Ishikawa (cell line): Measurements from ENCODE around the gene LANCL2.

Source experiments
- CEBPB ChIP-seq: IDR thresholded peaks from 2 replicates; pipeline ENCODE4 v1.6.1; 2012
- CREB1 ChIP-seq: IDR thresholded peaks from 2 replicates; pipeline ENCODE4 v1.6.1; 2012; ENCODE audit warnings: low read depth
- EGR1 ChIP-seq: IDR thresholded peaks from 2 replicates; pipeline ENCODE4 v1.6.1; 2012
- EP300 ChIP-seq: IDR thresholded peaks from 2 replicates; pipeline ENCODE4 v1.6.1; 2012; ENCODE audit warnings: borderline replicate concordance
- FOXM1 ChIP-seq: IDR thresholded peaks from 2 replicates; pipeline ENCODE4 v1.6.1; 2012; ENCODE audit warnings: low read depth, borderline replicate concordance
- NFIC ChIP-seq: IDR thresholded peaks from 2 replicates; pipeline ENCODE4 v1.6.1; 2012
- RAD21 ChIP-seq: IDR thresholded peaks from 2 replicates; pipeline ENCODE4 v1.6.1; 2012; ENCODE audit warnings: low read depth
- TAF1 ChIP-seq: IDR thresholded peaks from 2 replicates; pipeline ENCODE4 v1.6.1; 2012; ENCODE audit warnings: low read depth, mild to moderate bottlenecking
- TCF12 ChIP-seq: IDR thresholded peaks from 2 replicates; pipeline ENCODE4 v1.6.1; 2012; ENCODE audit warnings: low read depth
- TEAD4 ChIP-seq: IDR thresholded peaks from 2 replicates; pipeline ENCODE4 v1.6.1; 2012
- YY1 ChIP-seq: IDR thresholded peaks from 2 replicates; pipeline ENCODE4 v1.6.1; 2012; ENCODE audit warnings: low read depth
- ZBTB7A ChIP-seq: IDR thresholded peaks from 2 replicates; pipeline ENCODE4 v1.6.1; 2012; ENCODE audit warnings: low read depth
- TF ChIP-seq, protein P1 (sequence below): IDR thresholded peaks from 2 replicates; pipeline ENCODE4 v1.6.1; 2012
- TF ChIP-seq, protein P2 (sequence below): IDR thresholded peaks from 2 replicates; pipeline ENCODE4 v1.6.1; 2012
- TF ChIP-seq, protein P3 (sequence below): IDR thresholded peaks from 2 replicates; pipeline ENCODE4 v1.6.1; 2012; ENCODE audit warnings: low read depth, mild to moderate bottlenecking

The LANCL2 gene

DNA sequence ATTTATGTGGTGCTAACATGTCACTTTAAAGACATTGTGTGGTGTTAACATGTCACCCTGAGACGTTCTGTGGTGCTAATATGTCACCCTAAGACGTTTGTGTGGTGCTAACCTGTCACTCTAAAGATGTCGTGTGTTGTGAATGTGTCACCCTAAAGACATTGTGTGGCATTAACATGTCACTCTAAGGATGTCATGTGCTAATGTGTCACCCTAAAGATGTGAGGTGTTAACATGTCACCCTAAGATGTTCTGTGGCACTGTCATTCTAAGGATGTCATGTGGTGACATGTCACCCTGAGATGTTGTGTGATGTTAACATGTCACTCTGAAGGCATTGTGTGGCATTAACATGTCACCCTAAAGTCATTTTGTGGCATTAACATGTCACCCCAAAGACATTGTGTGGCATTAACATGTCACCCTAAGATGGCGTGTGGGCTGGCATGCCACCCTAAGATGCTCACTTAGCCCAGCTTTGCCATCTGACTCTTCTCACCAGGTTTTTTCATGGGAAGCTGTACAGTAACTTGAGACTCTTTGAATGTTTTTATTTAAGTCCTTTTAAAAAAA, 45.6 kb downstream of the LANCL2 start:
- TF ChIP-seq CEBPB (no peak), NFIC (no peak), RAD21 (no peak), TCF12 (no peak), CREB1 (no peak), YY1 (no peak), EP300 (no peak), TEAD4 (no peak), EGR1 (no peak), ZBTB7A (no peak), TAF1 (no peak), FOXM1 (no peak)
- TF ChIP-seq, protein P1, sequence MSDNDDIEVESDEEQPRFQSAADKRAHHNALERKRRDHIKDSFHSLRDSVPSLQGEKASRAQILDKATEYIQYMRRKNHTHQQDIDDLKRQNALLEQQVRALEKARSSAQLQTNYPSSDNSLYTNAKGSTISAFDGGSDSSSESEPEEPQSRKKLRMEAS, result no peak
- TF ChIP-seq, protein P2, sequence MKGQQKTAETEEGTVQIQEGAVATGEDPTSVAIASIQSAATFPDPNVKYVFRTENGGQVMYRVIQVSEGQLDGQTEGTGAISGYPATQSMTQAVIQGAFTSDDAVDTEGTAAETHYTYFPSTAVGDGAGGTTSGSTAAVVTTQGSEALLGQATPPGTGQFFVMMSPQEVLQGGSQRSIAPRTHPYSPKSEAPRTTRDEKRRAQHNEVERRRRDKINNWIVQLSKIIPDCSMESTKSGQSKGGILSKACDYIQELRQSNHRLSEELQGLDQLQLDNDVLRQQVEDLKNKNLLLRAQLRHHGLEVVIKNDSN, result no peak
- TF ChIP-seq, protein P3, sequence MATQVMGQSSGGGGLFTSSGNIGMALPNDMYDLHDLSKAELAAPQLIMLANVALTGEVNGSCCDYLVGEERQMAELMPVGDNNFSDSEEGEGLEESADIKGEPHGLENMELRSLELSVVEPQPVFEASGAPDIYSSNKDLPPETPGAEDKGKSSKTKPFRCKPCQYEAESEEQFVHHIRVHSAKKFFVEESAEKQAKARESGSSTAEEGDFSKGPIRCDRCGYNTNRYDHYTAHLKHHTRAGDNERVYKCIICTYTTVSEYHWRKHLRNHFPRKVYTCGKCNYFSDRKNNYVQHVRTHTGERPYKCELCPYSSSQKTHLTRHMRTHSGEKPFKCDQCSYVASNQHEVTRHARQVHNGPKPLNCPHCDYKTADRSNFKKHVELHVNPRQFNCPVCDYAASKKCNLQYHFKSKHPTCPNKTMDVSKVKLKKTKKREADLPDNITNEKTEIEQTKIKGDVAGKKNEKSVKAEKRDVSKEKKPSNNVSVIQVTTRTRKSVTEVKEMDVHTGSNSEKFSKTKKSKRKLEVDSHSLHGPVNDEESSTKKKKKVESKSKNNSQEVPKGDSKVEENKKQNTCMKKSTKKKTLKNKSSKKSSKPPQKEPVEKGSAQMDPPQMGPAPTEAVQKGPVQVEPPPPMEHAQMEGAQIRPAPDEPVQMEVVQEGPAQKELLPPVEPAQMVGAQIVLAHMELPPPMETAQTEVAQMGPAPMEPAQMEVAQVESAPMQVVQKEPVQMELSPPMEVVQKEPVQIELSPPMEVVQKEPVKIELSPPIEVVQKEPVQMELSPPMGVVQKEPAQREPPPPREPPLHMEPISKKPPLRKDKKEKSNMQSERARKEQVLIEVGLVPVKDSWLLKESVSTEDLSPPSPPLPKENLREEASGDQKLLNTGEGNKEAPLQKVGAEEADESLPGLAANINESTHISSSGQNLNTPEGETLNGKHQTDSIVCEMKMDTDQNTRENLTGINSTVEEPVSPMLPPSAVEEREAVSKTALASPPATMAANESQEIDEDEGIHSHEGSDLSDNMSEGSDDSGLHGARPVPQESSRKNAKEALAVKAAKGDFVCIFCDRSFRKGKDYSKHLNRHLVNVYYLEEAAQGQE, result no peak

GRCh38 chr7:55411844-55412243, 46.7 kb downstream of the LANCL2 start:
- TF ChIP-seq CREB1, result no peak
- no peak for TF ChIP-seq TAF1
- TF ChIP-seq ZBTB7A, result no peak
- TF ChIP-seq, protein P3, result no peak
- TF ChIP-seq NFIC, result no peak
- TF ChIP-seq FOXM1, result no peak
- no peak for TF ChIP-seq EGR1
- no peak for TF ChIP-seq YY1
- no peak for TF ChIP-seq TEAD4
- TF ChIP-seq TCF12, result no peak
- no peak for TF ChIP-seq RAD21
- no peak for TF ChIP-seq CEBPB
- TF ChIP-seq, protein P2, result no peak
- TF ChIP-seq, protein P1, result no peak
- TF ChIP-seq EP300, result no peak

- TF ChIP-seq CEBPB (no peak), YY1 (no peak), ZBTB7A (no peak)
- TF ChIP-seq, protein P1, result no peak
- TF ChIP-seq, protein P3, result no peak
Measured at GRCh38 chr7:55413442-55413841, 48.3 kb downstream of the LANCL2 start.

GRCh38 chr7:55415173-55415778, 50.1 kb downstream of the LANCL2 start:
- peak; percentile 69 for TF ChIP-seq RAD21
- no peak for TF ChIP-seq ZBTB7A
